Osteoblast (primary cell): Measurements from ENCODE around the gene SAMD4A. TPM values are rescaled to one million over a fixed set of nuclear protein-coding genes. Genes with fewer than 3 reads are reported as not detected.

Experiments
- DNase-seq: peaks from one replicate; pipeline ENCODE4 v3.0.0; 2011; ENCODE audit warnings: low spot score, mixed read lengths; ENCODE audit not compliant: insufficient read length; ENCODE audit errors: missing footprints
- H2AFZ ChIP-seq: 2 replicates; pipeline ENCODE4 v1.6.0; 2011; ENCODE audit warnings: mild to moderate bottlenecking, low read length
- H3K27ac ChIP-seq: 2 replicates; pipeline ENCODE4 v1.5.1; 2011; ENCODE audit warnings: mild to moderate bottlenecking, low read depth, low read length, moderate library complexity
- H3K27me3 ChIP-seq: 2 replicates; pipeline ENCODE4 v1.6.0; 2012; ENCODE audit warnings: mild to moderate bottlenecking, control low read depth, inconsistent platforms, low read length, moderate library complexity; ENCODE audit not compliant: insufficient read depth
- H3K36me3 ChIP-seq: 2 replicates; pipeline ENCODE4 v1.5.1; 2011; ENCODE audit warnings: mild to moderate bottlenecking, low read length, control low read depth, moderate library complexity; ENCODE audit not compliant: insufficient read depth
- H3K4me1 ChIP-seq: 2 replicates; pipeline ENCODE4 v1.5.1; 2011; ENCODE audit warnings: mild to moderate bottlenecking, low read length, control low read depth, moderate library complexity; ENCODE audit not compliant: insufficient read depth
- H3K4me2 ChIP-seq: 2 replicates; pipeline ENCODE4 v1.6.0; 2011; ENCODE audit warnings: mild to moderate bottlenecking, low read length; ENCODE audit not compliant: insufficient read depth
- H3K4me3 ChIP-seq: fragments of 200-600 bp; sonication (generic); 3 replicates; pipeline ENCODE4 v1.5.1; 2012; ENCODE audit warnings: mild to moderate bottlenecking, low read length, inconsistent platforms; ENCODE audit not compliant: insufficient read depth
- H3K79me2 ChIP-seq: 2 replicates; pipeline ENCODE4 v1.6.0; 2012; ENCODE audit warnings: mild to moderate bottlenecking, low read length, control low read depth, inconsistent platforms; ENCODE audit not compliant: insufficient read depth
- H3K9me3 ChIP-seq: 2 replicates; pipeline ENCODE4 v1.5.1; 2011; ENCODE audit warnings: low read depth, low read length, control low read depth
- H4K20me1 ChIP-seq: 2 replicates; pipeline ENCODE4 v1.6.0; 2012; ENCODE audit warnings: mild to moderate bottlenecking, low read length, control low read depth; ENCODE audit not compliant: insufficient read depth
- CTCF ChIP-seq: IDR thresholded peaks from 2 replicates; pipeline ENCODE4 v1.5.1; 2011; ENCODE audit warnings: mild to moderate bottlenecking, low read depth, low read length, moderate library complexity; ENCODE audit errors: extremely low read depth
- total RNA-seq: library from RNA; depleted of rRNA; stranded (reverse); fragments of >200 nt; gene quantifications from 2 replicates; pipeline ENCODE4 v1.2.3, GENCODE V29; 2012

The SAMD4A gene
- total RNA-seq, 1 donor: 26.1 TPM

- Histone ChIP-seq H3K36me3 (no peaks in the 10 kb centered on the region), H3K4me2 (no peak overlapping the region), H3K27ac (no peak overlapping the region), H3K4me3 (no peak overlapping the region), H3K27me3 (no peaks in the 10 kb centered on the region), H4K20me1 (peaks cover 23% of the 10 kb centered on the region), H3K79me2 (peaks cover 61% of the 10 kb centered on the region), H2AFZ (no peak overlapping the region), H3K9me3 (no peaks in the 10 kb centered on the region), H3K4me1 (peaks cover 11% of the 10 kb centered on the region)
- no peak for TF ChIP-seq CTCF
- no peak for DNase-seq
Observed at GRCh38 chr14:54642121-54642520, 75.2 kb downstream of the SAMD4A start.

GRCh38 chr14:54642801-54643695, 76.1 kb downstream of the SAMD4A start:
- H3K79me2 ChIP-seq: peaks cover 57% of the 10 kb centered on the region
- H3K27ac ChIP-seq: no peak overlapping the region
- no peak overlapping the region for H2AFZ ChIP-seq
- H3K4me3 ChIP-seq: no peak overlapping the region
- no peaks in the 10 kb centered on the region for H3K27me3 ChIP-seq
- peak; percentile 46 for TF ChIP-seq CTCF
- no peak overlapping the region for H3K4me2 ChIP-seq
- H4K20me1 ChIP-seq: peaks cover 20% of the 10 kb centered on the region
- no peaks in the 10 kb centered on the region for H3K9me3 ChIP-seq
- DNase-seq: no peak
- peaks cover 5% of the 10 kb centered on the region for H3K4me1 ChIP-seq
- H3K36me3 ChIP-seq: no peaks in the 10 kb centered on the region

- H3K9me3 ChIP-seq: no peaks in the 10 kb centered on the region
- no peak for TF ChIP-seq CTCF
- no peak overlapping the region for H3K4me2 ChIP-seq
- H3K79me2 ChIP-seq: peaks cover 59% of the 10 kb centered on the region
- peaks cover 20% of the 10 kb centered on the region for H4K20me1 ChIP-seq
- H3K27ac ChIP-seq: no peak overlapping the region
- H2AFZ ChIP-seq: no peak overlapping the region
- H3K36me3 ChIP-seq: no peaks in the 10 kb centered on the region
- peaks cover 3% of the 10 kb centered on the region for H3K4me1 ChIP-seq
- DNase-seq: no peak
- no peaks in the 10 kb centered on the region for H3K27me3 ChIP-seq
- no peak overlapping the region for H3K4me3 ChIP-seq
Observed at GRCh38 chr14:54643696-54644176, 76.8 kb downstream of the SAMD4A start.

- H3K4me2 ChIP-seq: no peak overlapping the region
- peaks cover 10% of the 10 kb centered on the region for H4K20me1 ChIP-seq
- H3K36me3 ChIP-seq: no peaks in the 10 kb centered on the region
- no peaks in the 10 kb centered on the region for H3K27me3 ChIP-seq
- DNase-seq: no peak
- no peak overlapping the region for H3K4me3 ChIP-seq
- no peak overlapping the region for H3K27ac ChIP-seq
- no peak overlapping the region for H2AFZ ChIP-seq
- H3K9me3 ChIP-seq: no peaks in the 10 kb centered on the region
- H3K79me2 ChIP-seq: peaks cover 51% of the 10 kb centered on the region
- no peak for TF ChIP-seq CTCF
- peaks cover 13% of the 10 kb centered on the region for H3K4me1 ChIP-seq
Observed at GRCh38 chr14:54645639-54646038, 78.7 kb downstream of the SAMD4A start.
